SK-N-SH treated with all-trans-retinoic acid at 6 μM for 48 hours (cell line): ENCODE measurements around the gene GLIS1.

Source experiments
- ATAC-seq: fragments of 200-7000 bp; cut with Tn5 transposase; 3 replicates; pipeline ENCODE4 v1.9.1; 2020; ENCODE audit warnings: mild to moderate bottlenecking, moderate library complexity
- ARNTL ChIP-seq: fragments of 450-650 bp; formaldehyde crosslinking; IDR thresholded peaks from 2 replicates; pipeline ENCODE4 v1.5.0; 2020; ENCODE audit warnings: low read depth, mild to moderate bottlenecking, moderate library complexity, borderline replicate concordance
- CSDC2 ChIP-seq: fragments of 250-450 bp; sonication (Bioruptor Pico); IDR thresholded peaks from 2 replicates; pipeline ENCODE4 v1.5.0; 2020; ENCODE audit warnings: mild to moderate bottlenecking, moderate library complexity
- ESRRG ChIP-seq: fragments of 250-450 bp; sonication (Bioruptor Pico); IDR thresholded peaks from 2 replicates; pipeline ENCODE4 v1.6.1; 2021; ENCODE audit warnings: mild to moderate bottlenecking
- GLIS3 ChIP-seq: fragments of 250-450 bp; sonication (Bioruptor Pico); IDR thresholded peaks from 2 replicates; pipeline ENCODE4 v1.5.0; 2020; ENCODE audit warnings: mild to moderate bottlenecking, moderate library complexity
- ISL1 ChIP-seq: fragments of 250-450 bp; sonication (Bioruptor Pico); IDR thresholded peaks from 2 replicates; pipeline ENCODE4 v2.1.2; 2022; ENCODE audit warnings: mild to moderate bottlenecking, moderate library complexity
- OSR1 ChIP-seq: fragments of 250-450 bp; sonication (Bioruptor Pico); IDR thresholded peaks from 2 replicates; pipeline ENCODE4 v1.8.0; 2022; ENCODE audit warnings: moderate library complexity, mild to moderate bottlenecking, inconsistent platforms
- RARB ChIP-seq: fragments of 250-450 bp; sonication (Bioruptor Pico); IDR thresholded peaks from 2 replicates; pipeline ENCODE4 v1.8.0; 2021; ENCODE audit warnings: mild to moderate bottlenecking, moderate library complexity
- SNAI2 ChIP-seq: fragments of 250-450 bp; sonication (Bioruptor Pico); IDR thresholded peaks from 2 replicates; pipeline ENCODE4 v1.5.0; 2020; ENCODE audit warnings: mild to moderate bottlenecking, moderate library complexity
- TCF4 ChIP-seq: fragments of 250-450 bp; sonication (Bioruptor Pico); IDR thresholded peaks from 2 replicates; pipeline ENCODE4 v1.8.0; 2021; ENCODE audit warnings: mild to moderate bottlenecking, moderate library complexity, borderline replicate concordance
- TOX ChIP-seq: fragments of 250-450 bp; sonication (Bioruptor Pico); IDR thresholded peaks from 2 replicates; pipeline ENCODE4 v1.8.0; 2021; ENCODE audit warnings: mild to moderate bottlenecking, moderate library complexity, borderline replicate concordance
- ZC3H10 ChIP-seq: fragments of 250-450 bp; sonication (Bioruptor Pico); IDR thresholded peaks from 2 replicates; pipeline ENCODE4 v1.5.1; 2021; ENCODE audit warnings: mild to moderate bottlenecking, moderate library complexity
- ZFP3 ChIP-seq: fragments of 250-450 bp; sonication (Bioruptor Pico); IDR thresholded peaks from 2 replicates; pipeline ENCODE4 v1.5.0; 2020; ENCODE audit warnings: mild to moderate bottlenecking, moderate library complexity
- ZFP30 ChIP-seq: fragments of 450-650 bp; formaldehyde crosslinking; IDR thresholded peaks from 2 replicates; pipeline ENCODE4 v1.5.0; 2022; ENCODE audit warnings: mild to moderate bottlenecking, moderate library complexity
- ZNF565 ChIP-seq: fragments of 450-650 bp; formaldehyde crosslinking; conservative IDR thresholded peaks from 2 replicates; pipeline ENCODE4 v1.5.0; 2020; ENCODE audit warnings: low read depth, mild to moderate bottlenecking, moderate library complexity
- ZNF70 ChIP-seq: fragments of 450-650 bp; formaldehyde crosslinking; IDR thresholded peaks from 2 replicates; pipeline ENCODE4 v1.5.0; 2020; ENCODE audit warnings: mild to moderate bottlenecking, moderate library complexity
- ZNF8 ChIP-seq: fragments of 450-650 bp; formaldehyde crosslinking; IDR thresholded peaks from 2 replicates; pipeline ENCODE4 v1.5.0; 2020; ENCODE audit warnings: mild to moderate bottlenecking, moderate library complexity
- TF ChIP-seq, protein P1 (sequence below): fragments of 250-450 bp; sonication (Bioruptor Pico); IDR thresholded peaks from 2 replicates; pipeline ENCODE4 v1.8.0; 2020; ENCODE audit warnings: mild to moderate bottlenecking, moderate library complexity, borderline replicate concordance
- TF ChIP-seq, protein P2 (sequence below): fragments of 250-450 bp; sonication (Bioruptor Pico); IDR thresholded peaks from 2 replicates; pipeline ENCODE4 v1.8.0; 2021; ENCODE audit warnings: low read depth, mild to moderate bottlenecking, moderate library complexity, borderline replicate concordance
- TF ChIP-seq, protein P3 (sequence below): fragments of 250-450 bp; sonication (Bioruptor Pico); IDR thresholded peaks from 2 replicates; pipeline ENCODE4 v1.5.0; 2020; ENCODE audit warnings: mild to moderate bottlenecking, moderate library complexity
- TF ChIP-seq, protein P4 (sequence below): fragments of 250-450 bp; sonication (Bioruptor Pico); IDR thresholded peaks from 2 replicates; pipeline ENCODE4 v1.5.1; 2021; ENCODE audit warnings: mild to moderate bottlenecking, moderate library complexity
- TF ChIP-seq, protein P5 (sequence below): fragments of 250-450 bp; sonication (Bioruptor Pico); IDR thresholded peaks from 2 replicates; pipeline ENCODE4 v1.5.1; 2020; ENCODE audit warnings: low read depth, mild to moderate bottlenecking, moderate library complexity

The GLIS1 gene

DNA sequence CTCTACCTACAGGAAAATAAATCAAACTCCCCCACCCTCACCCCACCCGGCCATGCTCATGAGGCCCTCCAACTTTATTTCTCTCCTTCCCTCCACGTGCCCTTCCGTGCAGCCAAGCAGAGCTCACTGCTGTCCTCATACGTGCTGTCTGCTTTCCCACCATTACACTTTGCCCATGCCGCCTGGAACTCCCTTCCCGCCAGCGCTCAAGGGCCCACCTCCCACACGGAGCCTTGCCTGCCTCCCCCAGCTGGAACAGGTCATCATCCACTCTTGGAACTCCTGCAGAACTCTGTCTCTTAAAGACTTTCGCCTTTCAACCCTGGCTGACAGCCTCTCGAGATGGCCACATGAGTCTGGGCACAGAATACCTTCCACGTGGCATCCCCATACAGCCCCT lies 42.4 kb downstream of the GLIS1 start:
- ATAC-seq: no peak
- TF ChIP-seq OSR1 (CRISPR knock-in tag): no peak
- TF ChIP-seq, protein P1, sequence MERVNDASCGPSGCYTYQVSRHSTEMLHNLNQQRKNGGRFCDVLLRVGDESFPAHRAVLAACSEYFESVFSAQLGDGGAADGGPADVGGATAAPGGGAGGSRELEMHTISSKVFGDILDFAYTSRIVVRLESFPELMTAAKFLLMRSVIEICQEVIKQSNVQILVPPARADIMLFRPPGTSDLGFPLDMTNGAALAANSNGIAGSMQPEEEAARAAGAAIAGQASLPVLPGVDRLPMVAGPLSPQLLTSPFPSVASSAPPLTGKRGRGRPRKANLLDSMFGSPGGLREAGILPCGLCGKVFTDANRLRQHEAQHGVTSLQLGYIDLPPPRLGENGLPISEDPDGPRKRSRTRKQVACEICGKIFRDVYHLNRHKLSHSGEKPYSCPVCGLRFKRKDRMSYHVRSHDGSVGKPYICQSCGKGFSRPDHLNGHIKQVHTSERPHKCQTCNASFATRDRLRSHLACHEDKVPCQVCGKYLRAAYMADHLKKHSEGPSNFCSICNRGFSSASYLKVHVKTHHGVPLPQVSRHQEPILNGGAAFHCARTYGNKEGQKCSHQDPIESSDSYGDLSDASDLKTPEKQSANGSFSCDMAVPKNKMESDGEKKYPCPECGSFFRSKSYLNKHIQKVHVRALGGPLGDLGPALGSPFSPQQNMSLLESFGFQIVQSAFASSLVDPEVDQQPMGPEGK: no peak
- TF ChIP-seq, protein P2, sequence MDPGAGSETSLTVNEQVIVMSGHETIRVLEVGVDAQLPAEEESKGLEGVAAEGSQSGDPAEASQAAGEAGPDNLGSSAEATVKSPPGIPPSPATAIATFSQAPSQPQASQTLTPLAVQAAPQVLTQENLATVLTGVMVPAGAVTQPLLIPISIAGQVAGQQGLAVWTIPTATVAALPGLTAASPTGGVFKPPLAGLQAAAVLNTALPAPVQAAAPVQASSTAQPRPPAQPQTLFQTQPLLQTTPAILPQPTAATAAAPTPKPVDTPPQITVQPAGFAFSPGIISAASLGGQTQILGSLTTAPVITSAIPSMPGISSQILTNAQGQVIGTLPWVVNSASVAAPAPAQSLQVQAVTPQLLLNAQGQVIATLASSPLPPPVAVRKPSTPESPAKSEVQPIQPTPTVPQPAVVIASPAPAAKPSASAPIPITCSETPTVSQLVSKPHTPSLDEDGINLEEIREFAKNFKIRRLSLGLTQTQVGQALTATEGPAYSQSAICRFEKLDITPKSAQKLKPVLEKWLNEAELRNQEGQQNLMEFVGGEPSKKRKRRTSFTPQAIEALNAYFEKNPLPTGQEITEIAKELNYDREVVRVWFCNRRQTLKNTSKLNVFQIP (CRISPR knock-in tag): no peak
- no peak for TF ChIP-seq ZFP30 (CRISPR knock-in tag)
- no peak for TF ChIP-seq ZNF565 (CRISPR knock-in tag)
- TF ChIP-seq, protein P3, sequence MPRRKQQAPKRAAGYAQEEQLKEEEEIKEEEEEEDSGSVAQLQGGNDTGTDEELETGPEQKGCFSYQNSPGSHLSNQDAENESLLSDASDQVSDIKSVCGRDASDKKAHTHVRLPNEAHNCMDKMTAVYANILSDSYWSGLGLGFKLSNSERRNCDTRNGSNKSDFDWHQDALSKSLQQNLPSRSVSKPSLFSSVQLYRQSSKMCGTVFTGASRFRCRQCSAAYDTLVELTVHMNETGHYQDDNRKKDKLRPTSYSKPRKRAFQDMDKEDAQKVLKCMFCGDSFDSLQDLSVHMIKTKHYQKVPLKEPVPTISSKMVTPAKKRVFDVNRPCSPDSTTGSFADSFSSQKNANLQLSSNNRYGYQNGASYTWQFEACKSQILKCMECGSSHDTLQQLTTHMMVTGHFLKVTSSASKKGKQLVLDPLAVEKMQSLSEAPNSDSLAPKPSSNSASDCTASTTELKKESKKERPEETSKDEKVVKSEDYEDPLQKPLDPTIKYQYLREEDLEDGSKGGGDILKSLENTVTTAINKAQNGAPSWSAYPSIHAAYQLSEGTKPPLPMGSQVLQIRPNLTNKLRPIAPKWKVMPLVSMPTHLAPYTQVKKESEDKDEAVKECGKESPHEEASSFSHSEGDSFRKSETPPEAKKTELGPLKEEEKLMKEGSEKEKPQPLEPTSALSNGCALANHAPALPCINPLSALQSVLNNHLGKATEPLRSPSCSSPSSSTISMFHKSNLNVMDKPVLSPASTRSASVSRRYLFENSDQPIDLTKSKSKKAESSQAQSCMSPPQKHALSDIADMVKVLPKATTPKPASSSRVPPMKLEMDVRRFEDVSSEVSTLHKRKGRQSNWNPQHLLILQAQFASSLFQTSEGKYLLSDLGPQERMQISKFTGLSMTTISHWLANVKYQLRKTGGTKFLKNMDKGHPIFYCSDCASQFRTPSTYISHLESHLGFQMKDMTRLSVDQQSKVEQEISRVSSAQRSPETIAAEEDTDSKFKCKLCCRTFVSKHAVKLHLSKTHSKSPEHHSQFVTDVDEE: no peak
- TF ChIP-seq ZNF8 (CRISPR knock-in tag): no peak
- TF ChIP-seq, protein P4, sequence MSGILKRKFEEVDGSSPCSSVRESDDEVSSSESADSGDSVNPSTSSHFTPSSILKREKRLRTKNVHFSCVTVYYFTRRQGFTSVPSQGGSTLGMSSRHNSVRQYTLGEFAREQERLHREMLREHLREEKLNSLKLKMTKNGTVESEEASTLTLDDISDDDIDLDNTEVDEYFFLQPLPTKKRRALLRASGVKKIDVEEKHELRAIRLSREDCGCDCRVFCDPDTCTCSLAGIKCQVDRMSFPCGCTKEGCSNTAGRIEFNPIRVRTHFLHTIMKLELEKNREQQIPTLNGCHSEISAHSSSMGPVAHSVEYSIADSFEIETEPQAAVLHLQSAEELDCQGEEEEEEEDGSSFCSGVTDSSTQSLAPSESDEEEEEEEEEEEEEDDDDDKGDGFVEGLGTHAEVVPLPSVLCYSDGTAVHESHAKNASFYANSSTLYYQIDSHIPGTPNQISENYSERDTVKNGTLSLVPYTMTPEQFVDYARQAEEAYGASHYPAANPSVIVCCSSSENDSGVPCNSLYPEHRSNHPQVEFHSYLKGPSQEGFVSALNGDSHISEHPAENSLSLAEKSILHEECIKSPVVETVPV (CRISPR knock-in tag): no peak
- no peak for TF ChIP-seq ZNF70 (CRISPR knock-in tag)
- no peak for TF ChIP-seq ARNTL
- TF ChIP-seq ISL1 (CRISPR knock-in tag): no peak
- TF ChIP-seq RARB: no peak
- no peak for TF ChIP-seq SNAI2 (CRISPR knock-in tag)
- TF ChIP-seq ZC3H10 (CRISPR knock-in tag): no peak
- no peak for TF ChIP-seq TOX (CRISPR knock-in tag)
- no peak for TF ChIP-seq ESRRG (CRISPR knock-in tag)
- TF ChIP-seq CSDC2 (CRISPR knock-in tag): no peak
- TF ChIP-seq TCF4 (CRISPR knock-in tag): no peak
- no peak for TF ChIP-seq GLIS3 (CRISPR knock-in tag)
- TF ChIP-seq, all 23 proteins: peak for 0

DNA sequence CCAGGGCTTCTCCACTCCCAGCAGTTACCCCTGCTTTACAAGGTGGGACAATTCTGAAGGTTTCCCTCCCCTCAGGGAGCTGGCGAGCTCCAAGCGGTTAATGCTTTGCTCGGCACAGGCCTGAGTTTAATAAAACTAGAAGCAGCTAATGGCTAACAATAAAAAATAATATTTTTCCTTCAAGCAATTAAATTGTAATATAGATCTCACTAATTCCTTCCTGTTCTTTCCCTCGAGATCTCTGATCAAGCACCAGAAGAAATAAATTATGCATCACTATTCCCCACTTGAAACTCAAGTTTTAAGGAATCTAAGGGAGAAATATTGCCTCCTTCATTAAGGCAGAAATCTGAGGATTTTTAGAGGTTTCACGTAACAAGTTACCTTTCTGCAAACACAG lies 42.9 kb downstream of the GLIS1 start:
- TF ChIP-seq ARNTL: no peak
- TF ChIP-seq ESRRG (CRISPR knock-in tag): no peak
- ATAC-seq: no peak

DNA sequence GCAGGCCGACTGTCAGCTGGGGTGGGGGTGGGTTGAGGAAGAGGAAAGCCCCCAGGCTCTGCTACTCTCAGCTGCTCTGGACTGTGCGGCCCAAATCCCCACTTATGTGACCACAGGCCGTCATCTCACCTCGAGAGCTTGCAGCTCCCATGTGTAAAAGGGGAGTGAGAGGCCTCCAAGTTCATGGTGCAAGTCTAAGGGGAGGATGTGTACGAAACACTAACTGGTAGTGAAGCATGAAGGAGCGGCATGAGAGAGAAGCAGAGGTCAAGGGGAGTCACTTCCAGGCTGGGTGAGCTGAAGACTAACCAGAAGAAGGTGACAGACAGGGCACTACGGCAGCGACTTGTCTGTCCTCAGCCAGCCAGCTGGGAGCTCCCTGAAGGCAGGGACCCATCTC lies 43.8 kb downstream of the GLIS1 start:
- no peak for TF ChIP-seq TOX (CRISPR knock-in tag)
- no peak for TF ChIP-seq ZFP3 (CRISPR knock-in tag)
- TF ChIP-seq ISL1 (CRISPR knock-in tag): no peak
- TF ChIP-seq GLIS3 (CRISPR knock-in tag): no peak
- TF ChIP-seq ZNF8 (CRISPR knock-in tag): no peak
- no peak for TF ChIP-seq OSR1 (CRISPR knock-in tag)
- TF ChIP-seq, protein P1: no peak
- TF ChIP-seq, protein P5, sequence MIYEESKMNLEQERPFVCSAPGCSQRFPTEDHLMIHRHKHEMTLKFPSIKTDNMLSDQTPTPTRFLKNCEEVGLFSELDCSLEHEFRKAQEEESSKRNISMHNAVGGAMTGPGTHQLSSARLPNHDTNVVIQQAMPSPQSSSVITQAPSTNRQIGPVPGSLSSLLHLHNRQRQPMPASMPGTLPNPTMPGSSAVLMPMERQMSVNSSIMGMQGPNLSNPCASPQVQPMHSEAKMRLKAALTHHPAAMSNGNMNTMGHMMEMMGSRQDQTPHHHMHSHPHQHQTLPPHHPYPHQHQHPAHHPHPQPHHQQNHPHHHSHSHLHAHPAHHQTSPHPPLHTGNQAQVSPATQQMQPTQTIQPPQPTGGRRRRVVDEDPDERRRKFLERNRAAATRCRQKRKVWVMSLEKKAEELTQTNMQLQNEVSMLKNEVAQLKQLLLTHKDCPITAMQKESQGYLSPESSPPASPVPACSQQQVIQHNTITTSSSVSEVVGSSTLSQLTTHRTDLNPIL: no peak
- no peak for TF ChIP-seq ZFP30 (CRISPR knock-in tag)
- TF ChIP-seq, protein P2 (CRISPR knock-in tag): no peak
- TF ChIP-seq, all 23 proteins: peak for 0

More for the DNA sequence above, 43.8 kb downstream of the GLIS1 start:
- no peak for ATAC-seq
